ENCODE measurements around the gene MRPS18A. TPM values are rescaled to one million over a fixed set of nuclear protein-coding genes. Genes with fewer than 3 reads are reported as not detected.

MRPS18A gene
- total RNA-seq, 1 donor from 2014 or later: 34.5 TPM

DNA sequence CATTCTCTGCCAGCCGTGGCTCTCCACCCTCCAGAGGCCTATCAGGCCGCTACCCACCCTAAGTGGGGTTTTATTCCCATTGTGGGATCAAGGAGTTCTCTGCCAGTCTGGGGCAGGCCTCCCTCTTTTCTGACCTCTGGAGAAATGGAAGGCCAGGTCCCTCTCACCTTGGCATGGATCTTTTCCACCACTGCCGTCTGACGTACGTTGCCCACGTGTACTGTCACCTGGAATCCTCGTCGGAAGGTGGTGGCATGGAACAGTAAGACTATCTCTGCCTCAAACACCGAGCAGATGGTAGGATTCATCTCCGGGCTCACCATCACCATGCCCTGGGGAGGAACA lies 65.8 kb downstream of the MRPS18A start:
- Histone ChIP-seq H3K27me3 (no peaks in the 10 kb centered on the region), H3F3A (ENCODE audit: low read depth) (peaks cover 13% of the 10 kb centered on the region), H3K9me3 (ENCODE audit: low read depth) (no peaks in the 10 kb centered on the region), H3K4me3 (no peak overlapping the region), H2AFZ (replicated peaks) (no peak overlapping the region), H3K79me2 (ENCODE audit: low read depth) (no peaks in the 10 kb centered on the region), H3K4me2 (no peak overlapping the region), H3K4me1 (no peaks in the 10 kb centered on the region), H3K27ac (no peak overlapping the region), H3K9ac (no peak overlapping the region), H4K20me1 (ENCODE audit: low read depth) (peaks cover under 1% of the 10 kb centered on the region), H3K36me3 (no peaks in the 10 kb centered on the region)
- Mint-ChIP-seq H3K36me3 (peaks cover 42% of the 10 kb centered on the region), H3K27ac (peak overlapping the region; percentile 62), H3K4me3 (no peak overlapping the region), H3K4me1 (peaks cover under 1% of the 10 kb centered on the region), H3K27me3 (ENCODE audit: insufficient read depth, low read depth) (no peaks in the 10 kb centered on the region), H3K9me3 (no peaks in the 10 kb centered on the region)
- TF ChIP-seq, protein P1, sequence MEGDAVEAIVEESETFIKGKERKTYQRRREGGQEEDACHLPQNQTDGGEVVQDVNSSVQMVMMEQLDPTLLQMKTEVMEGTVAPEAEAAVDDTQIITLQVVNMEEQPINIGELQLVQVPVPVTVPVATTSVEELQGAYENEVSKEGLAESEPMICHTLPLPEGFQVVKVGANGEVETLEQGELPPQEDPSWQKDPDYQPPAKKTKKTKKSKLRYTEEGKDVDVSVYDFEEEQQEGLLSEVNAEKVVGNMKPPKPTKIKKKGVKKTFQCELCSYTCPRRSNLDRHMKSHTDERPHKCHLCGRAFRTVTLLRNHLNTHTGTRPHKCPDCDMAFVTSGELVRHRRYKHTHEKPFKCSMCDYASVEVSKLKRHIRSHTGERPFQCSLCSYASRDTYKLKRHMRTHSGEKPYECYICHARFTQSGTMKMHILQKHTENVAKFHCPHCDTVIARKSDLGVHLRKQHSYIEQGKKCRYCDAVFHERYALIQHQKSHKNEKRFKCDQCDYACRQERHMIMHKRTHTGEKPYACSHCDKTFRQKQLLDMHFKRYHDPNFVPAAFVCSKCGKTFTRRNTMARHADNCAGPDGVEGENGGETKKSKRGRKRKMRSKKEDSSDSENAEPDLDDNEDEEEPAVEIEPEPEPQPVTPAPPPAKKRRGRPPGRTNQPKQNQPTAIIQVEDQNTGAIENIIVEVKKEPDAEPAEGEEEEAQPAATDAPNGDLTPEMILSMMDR (IDR thresholded peaks at IDR 0.05): no peak
- TF ChIP-seq EZH2phosphoT487 (IDR thresholded peaks at IDR 0.05) (no peak), EZH2 (IDR thresholded peaks at IDR 0.05) (no peak)
- DNase-seq (ENCODE audit: low spot score): no peak

Other genes starting within 250 kb of the MRPS18A start
- 1.1 TPM in 1 of 2 replicates, not detected in the other for gene DLK2, start 232.2 kb downstream of the MRPS18A start, total RNA-seq (ENCODE audit: low replicate concordance)
- 12.9 and 31.4 TPM in 2 replicates for gene TJAP1, start 210.2 kb downstream of the MRPS18A start, total RNA-seq (ENCODE audit: low replicate concordance)
- 0.37 TPM in 1 of 2 replicates, not detected in the other for gene LRRC73, start 177.4 kb downstream of the MRPS18A start, total RNA-seq (ENCODE audit: low replicate concordance)
- 102 and 117 TPM in 2 replicates for gene YIPF3, start 170.9 kb downstream of the MRPS18A start, total RNA-seq (ENCODE audit: low replicate concordance)
- 23.2 and 24.4 TPM in 2 replicates for gene POLR1C, start 170.7 kb downstream of the MRPS18A start, total RNA-seq (ENCODE audit: low replicate concordance)
- gene XPO5, start 111.8 kb downstream of the MRPS18A start, total RNA-seq (ENCODE audit: low replicate concordance): 62.5 and 65.0 TPM in 2 replicates
- 10.7 and 17.0 TPM in 2 replicates for gene POLH, start 111.6 kb downstream of the MRPS18A start, total RNA-seq (ENCODE audit: low replicate concordance)
- gene GTPBP2, start 58.5 kb downstream of the MRPS18A start, total RNA-seq (ENCODE audit: low replicate concordance): 45.5 and 77.1 TPM in 2 replicates
- 52.0 and 88.1 TPM in 2 replicates for gene MAD2L1BP, start 52.0 kb downstream of the MRPS18A start, total RNA-seq (ENCODE audit: low replicate concordance)
- 0.47 and 1.4 TPM in 2 replicates for gene RSPH9, start 42.8 kb downstream of the MRPS18A start, total RNA-seq (ENCODE audit: low replicate concordance)
- 49.6 and 78.6 TPM in 2 replicates for gene VEGFA, start 82.4 kb upstream of the MRPS18A start, total RNA-seq (ENCODE audit: low replicate concordance)